ENCODE measurements around the gene CHST1.

CHST1 gene

GRCh38 chr11:45674481-45675190, 9.2 kb upstream of the CHST1 start:
- no peak for DNase-seq

DNA sequence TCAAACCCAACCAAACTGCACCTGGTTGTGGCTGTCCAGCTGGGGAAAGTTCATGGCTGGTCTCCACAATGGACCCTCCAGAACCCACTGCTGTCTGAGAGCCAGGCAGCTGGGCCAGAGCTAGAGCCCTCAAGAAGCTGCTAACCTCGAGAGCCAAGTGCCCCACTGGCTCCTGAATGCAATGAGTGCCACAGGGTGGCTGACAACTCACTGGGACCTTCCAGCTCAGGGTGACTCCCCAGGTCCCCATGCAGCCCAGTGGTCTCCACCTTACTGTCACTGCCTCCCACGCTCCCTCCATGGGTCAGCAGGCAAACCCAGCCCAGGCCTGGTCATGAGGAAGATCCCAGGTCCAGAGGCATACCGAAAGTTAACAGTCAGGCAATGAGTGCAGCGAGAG, 8.0 kb upstream of the CHST1 start:
- no peak for DNase-seq

GRCh38 chr11:45672593-45672992, 7.2 kb upstream of the CHST1 start:
- no peak for DNase-seq

- DNase-seq = no peak
These were observed 6.1 kb upstream of the CHST1 start for GRCh38 chr11:45671246-45672171.

DNA sequence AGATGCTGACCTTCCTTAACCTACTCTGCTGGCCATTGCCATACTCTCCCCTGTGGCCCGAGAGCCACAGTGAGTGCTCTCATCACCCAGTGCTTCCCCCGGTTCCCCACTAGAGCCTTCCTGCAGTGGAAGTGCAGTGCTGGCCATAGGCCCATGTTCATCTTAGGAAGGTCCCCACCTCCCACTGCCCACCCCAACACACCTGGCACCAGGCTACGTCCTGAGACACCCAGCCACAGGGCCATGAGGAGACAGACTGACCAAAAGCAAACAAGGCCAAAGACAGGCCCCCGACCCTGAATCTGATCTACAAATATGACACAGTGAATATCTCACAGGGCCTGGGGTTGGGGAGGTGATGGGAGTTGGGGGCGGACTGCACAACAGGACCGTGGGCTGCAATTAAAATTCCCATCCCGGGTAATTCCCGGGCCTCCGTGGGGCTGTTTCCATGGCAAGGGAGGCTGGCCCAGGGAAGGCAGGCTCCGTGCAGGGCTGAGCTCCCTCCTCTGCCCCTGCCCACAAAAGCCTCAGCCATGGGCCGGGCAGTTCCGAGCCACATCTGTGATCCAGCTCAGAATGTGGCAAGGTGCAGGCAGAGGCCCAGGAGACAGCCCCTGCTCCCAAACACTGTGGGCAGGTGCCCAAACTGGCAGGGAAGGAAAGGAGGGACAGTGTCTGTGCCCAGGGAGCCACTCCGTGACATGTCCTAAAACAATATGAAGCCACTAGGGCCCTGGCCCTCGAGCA, 5.1 kb upstream of the CHST1 start:
- no peak for DNase-seq

GRCh38 chr11:45669956-45670355, 4.5 kb upstream of the CHST1 start:
- no peak for DNase-seq

DNA sequence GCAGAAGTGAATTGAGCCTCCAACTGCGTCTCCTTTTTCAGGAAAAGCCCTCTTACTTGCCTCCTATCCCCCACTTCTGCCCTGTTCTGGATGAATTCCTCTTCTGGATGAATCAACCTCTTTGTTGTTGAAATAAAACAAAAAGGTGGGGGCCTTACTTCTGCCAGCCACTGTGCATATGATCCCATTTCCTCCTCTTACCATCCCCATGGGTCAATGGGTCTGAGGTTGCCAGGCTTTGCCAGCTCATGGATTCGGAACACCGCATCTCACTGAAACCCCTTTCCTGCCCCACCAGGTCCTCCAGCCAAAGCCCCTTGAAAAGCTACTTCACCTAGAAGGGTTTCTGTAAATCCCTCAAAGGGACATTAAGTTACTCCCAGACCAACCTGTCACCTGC, 3.7 kb upstream of the CHST1 start:
- no peak for DNase-seq

GRCh38 chr11:45667929-45668680, 2.7 kb upstream of the CHST1 start:
- no peak for DNase-seq

DNA sequence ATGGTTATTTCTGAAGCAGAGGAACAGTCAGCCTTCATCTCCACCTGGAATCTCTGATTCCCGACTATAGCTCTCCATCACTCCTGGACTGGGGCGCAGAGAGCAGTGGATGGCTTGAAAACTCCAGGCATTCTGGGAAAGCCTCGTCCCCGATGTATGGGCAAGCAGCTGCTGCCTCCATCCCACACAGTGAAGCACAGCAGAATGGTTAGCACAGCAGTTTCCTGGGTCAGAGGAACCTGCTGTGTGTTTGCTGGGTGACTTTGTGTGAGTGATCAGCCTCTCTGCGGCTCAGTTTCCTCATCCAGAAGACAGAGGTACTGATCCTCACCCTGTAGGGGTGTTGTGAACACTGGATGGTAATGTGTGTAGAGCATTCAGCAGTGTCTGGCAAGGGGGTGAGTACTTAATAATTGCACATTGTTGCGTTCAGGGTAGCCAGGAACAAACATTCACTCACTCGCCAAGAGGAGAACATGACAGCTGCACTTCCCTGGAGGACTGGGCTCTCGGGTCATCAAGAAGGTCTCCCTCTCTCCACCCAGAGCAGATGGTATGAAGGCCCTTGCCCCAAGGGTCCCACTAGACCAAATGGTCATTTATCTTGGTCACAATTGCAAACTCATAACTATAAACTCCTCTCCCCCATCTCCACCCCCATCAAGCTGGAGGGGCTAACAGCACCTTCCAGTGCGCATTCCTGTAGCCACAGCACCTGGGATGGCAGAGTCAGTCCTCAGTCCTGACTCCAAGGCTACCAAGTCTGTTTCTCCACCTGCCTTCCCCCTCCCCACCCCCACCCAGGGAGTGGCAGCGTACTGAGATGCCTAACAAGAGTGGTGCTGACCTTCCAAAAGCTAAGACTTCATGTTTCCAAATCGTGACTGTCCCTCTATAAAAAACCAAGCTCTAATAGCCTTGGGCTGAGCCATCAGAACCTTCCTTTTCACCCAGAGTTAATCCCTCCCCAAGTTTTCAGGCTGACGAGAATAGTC, 1.5 kb upstream of the CHST1 start:
- no peak for DNase-seq

- no peak for DNase-seq
These were observed 668 bp upstream of the CHST1 start for GRCh38 chr11:45665933-45666647.

DNA sequence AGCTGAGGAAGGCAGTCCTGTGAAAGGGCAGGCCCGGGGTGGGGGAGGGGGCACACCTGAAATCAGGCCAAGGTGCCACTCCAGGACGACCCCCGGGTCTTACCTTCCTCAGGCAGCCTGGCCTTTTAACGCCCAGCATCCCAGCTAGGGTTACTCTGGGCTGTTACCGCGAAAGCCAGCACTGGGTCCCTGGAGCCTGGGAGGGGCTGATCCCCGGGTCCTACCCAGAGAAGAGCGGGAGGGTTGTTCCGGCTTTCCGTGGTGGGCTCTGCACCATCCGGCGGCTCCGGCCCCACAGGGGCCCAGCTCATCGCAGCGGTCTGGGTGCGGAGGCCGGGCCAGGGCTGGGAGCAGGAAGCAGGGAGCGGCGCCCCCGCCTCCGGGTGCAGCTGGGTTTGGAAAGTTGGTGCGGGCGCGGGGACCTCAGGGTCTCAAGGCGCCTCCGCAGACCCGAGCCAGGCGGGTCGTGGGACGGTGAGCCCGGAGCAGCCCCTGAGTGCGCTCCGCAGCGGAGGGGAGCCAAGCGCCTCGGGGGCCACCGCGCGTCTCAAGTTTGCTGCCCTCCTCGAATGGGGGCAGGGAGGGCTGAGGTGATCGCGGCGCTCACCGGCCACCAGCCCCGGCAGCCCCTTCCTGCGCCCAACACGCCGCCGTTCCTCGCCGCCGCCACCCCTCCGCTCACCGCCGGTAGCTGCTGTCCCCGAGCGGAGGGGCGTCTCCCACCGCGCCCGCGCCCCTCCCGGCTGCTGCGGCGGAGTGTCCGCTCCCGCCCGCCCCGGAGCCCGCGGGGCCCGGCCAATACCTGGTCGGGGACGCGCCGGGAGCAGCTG, 831 bp downstream of the CHST1 start:
- DNase-seq = no peak

DNA sequence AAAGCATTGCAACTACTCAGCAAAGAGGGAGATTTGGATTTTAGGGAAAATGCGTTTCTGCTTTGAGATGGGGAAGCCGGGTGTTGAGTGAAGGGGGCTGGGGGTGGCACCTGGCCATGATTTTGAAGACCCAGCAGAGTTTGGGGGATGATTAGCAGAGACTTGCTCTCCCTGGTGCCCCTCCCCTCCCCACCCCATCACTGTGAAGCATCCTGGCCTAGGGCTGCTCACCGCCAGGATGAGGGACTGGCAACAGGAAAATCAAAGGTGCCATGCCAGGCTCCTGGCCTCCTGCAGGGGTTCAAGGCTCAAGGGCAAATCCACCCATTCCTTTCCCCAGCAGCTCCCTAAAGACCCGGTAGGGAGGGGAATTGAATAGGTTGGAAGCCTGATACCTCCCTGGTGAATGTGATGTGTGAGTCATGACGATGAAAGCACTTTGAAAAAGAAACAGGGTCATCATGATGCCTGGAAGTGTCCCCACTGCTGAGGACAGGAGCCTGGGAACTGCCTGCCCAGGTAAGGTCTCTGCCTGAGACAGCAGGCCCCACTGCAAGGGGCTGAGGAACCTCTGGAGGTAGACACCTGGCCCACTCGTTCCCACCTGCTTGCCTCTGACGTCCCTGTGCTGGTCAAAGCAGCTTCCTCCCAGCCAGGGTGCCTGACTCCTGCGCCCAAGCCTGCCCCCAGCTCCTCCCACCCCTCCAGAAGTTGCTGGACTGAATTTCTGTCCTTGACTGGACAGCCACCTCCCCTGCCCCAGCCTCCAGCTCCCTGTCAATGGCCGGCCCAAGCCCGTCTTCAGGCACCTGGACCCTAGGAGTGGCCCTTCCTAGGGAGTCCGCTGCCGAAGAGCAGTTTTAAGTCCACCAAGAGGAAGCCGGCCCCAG, 1.7 kb downstream of the CHST1 start:
- no peak for DNase-seq

DNA sequence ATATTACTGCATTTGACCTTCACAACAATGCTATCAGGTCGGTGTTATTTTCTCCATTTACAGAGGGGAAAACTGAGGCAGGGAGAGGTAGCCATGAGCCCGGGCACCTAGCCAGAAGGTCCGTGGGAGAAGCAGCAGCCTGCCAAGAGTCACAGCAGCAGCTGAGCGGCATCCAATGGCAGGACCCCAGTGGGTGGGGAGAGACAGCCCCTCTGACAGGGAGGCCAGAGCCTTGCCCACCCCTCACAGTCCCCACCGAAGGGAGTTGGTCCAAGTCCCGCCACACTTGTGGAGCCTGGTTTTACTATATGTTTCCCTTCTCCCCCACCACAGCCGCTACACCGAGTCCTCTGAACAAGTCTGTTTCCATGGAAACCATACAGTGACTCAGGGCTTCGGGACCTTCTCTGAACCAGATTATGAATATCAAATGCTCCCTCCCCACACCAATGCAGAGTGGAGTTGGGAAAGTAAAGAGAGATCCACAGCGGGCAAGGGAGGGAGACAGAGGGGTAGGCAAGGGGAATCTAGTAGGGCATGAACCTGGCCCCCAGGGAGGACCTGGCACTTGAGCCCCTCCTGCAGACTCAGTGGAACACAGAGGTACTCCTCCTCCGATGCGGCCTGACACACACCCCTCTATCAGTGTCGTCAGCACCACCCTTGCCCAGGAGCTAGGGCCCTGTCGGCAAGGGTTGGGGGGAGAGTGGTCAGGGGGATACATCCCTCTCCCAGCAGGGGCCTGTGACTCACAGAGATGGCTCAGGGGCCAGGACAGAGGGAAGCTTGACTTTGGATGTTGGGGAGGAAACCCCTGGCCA, 2.5 kb downstream of the CHST1 start:
- no peak for DNase-seq

- DNase-seq = no peak
These were observed 3.2 kb downstream of the CHST1 start for GRCh38 chr11:45662096-45662664.

GRCh38 chr11:45661439-45662055, 3.9 kb downstream of the CHST1 start:
- no peak for DNase-seq

GRCh38 chr11:45660729-45661438, 4.5 kb downstream of the CHST1 start:
- no peak for DNase-seq

All from NCI-H1417 treated with DMSO at 0.1 percent for 48 hours (cell line).